CD4-positive, alpha-beta T cell (primary cell): ENCODE measurements around the gene ANKDD1A. TPM values are rescaled to one million over a fixed set of nuclear protein-coding genes. Genes with fewer than 3 reads are reported as not detected.

Source experiments
- ATAC-seq: fragments of 200-7000 bp; cut with Tn5 transposase; one replicate; pipeline ENCODE4 v1.10.0; 2022; ENCODE audit warnings: mild to moderate bottlenecking; ENCODE audit not compliant: poor library complexity
- CTCF ChIA-PET: fragments of 350-600 bp; sonication (Branson Sonifier 250); formaldehyde crosslinking; loops from one replicate; lab custom pipeline; 2021; ENCODE audit warnings: antibody characterized with exemption, inconsistent platforms; lab: Charles Lee
- POLR2A ChIA-PET: fragments of 350-600 bp; sonication (Branson Sonifier 250); formaldehyde crosslinking; loops from one replicate; lab custom pipeline; 2021; ENCODE audit warnings: antibody characterized with exemption, inconsistent platforms; lab: Charles Lee
- DNase-seq, 14 experiments: peaks; one replicate each; pipeline ENCODE4 v3.0.0-alpha.2; 2013 to 2020; ENCODE audit warnings: mixed read lengths in 2 of 14
- H3K27ac ChIP-seq, 2 donors: one replicate each; pipeline versions ENCODE4 v1.5.1 to v1.7.0; 2013; ENCODE audit warnings: low read length in 2 of 2, low read depth in 1 of 2, mild to moderate bottlenecking in 1 of 2
- H3K27me3 ChIP-seq, 2 experiments: 1 replicate in 1 of 2; 2 replicates in 1 of 2; pipeline versions ENCODE4 v1.6.1 to v1.7.0; 2013; ENCODE audit warnings: low read length in 2 of 2, control low read depth in 1 of 2, mild to moderate bottlenecking in 1 of 2, moderate library complexity in 1 of 2; ENCODE audit not compliant: insufficient read depth in 2 of 2, control insufficient read depth in 1 of 2
- H3K36me3 ChIP-seq: one replicate; pipeline ENCODE4 v1.6.1; 2013; ENCODE audit warnings: low read length, control low read depth; ENCODE audit not compliant: insufficient read depth
- H3K4me1 ChIP-seq: one replicate; pipeline ENCODE4 v1.6.1; 2013; ENCODE audit warnings: low read length, control low read depth; ENCODE audit not compliant: insufficient read depth
- H3K4me3 ChIP-seq: one replicate; pipeline ENCODE4 v1.5.1; 2013; ENCODE audit warnings: mild to moderate bottlenecking, low read length, moderate library complexity
- H3K9me3 ChIP-seq, 2 experiments: 1 replicate in 1 of 2; 2 replicates in 1 of 2; pipeline versions ENCODE4 v1.6.1 to v1.7.0; 2013; ENCODE audit warnings: low read length in 2 of 2, mild to moderate bottlenecking in 2 of 2, control low read depth in 1 of 2, moderate library complexity in 1 of 2; ENCODE audit not compliant: control insufficient read depth in 1 of 2, insufficient read depth in 1 of 2
- H3K27ac Mint-ChIP-seq: one replicate; pipeline ENCODE4 v1.8.0; 2020; ENCODE audit warnings: mixed read lengths
- H3K27me3 Mint-ChIP-seq: one replicate; pipeline ENCODE4 v1.8.0; 2021; ENCODE audit warnings: mixed read lengths
- H3K36me3 Mint-ChIP-seq: one replicate; pipeline ENCODE4 v1.8.0; 2021; ENCODE audit warnings: low read depth, mixed read lengths
- H3K4me1 Mint-ChIP-seq: one replicate; pipeline ENCODE4 v1.8.0; 2021; ENCODE audit warnings: low read depth, mixed read lengths
- H3K4me3 Mint-ChIP-seq: one replicate; pipeline ENCODE4 v1.8.0; 2020; ENCODE audit warnings: mild to moderate bottlenecking, mixed read lengths
- H3K9me3 Mint-ChIP-seq: one replicate; pipeline ENCODE4 v1.8.0; 2020; ENCODE audit warnings: mixed read lengths
- intact Hi-C, 2 experiments: fragments of 100-400 bp; cut with DNase I in 1 of 2; cut with micrococcal nuclease in 1 of 2; formaldehyde crosslinking; loops; one replicate each; pipeline versions ENCODE4 v1.15.1 to v1.9.0; 2023 to 2025; cut with DNase I, micrococcal nuclease
- polyA plus RNA-seq, 2 donors: library from polyadenylated mRNA; unstranded; fragments of 120-200 nt; gene quantifications; one replicate each; pipeline ENCODE4 v1.2.1, GENCODE V29; 2013
- total RNA-seq, 174 experiments: library from RNA in 2 of 174; stranded (reverse) in 2 of 174; gene quantifications; one replicate each; pipeline ENCODE4 v1.2.3 and lab custom pipeline; 2021 to 2026
- TF ChIP-seq, protein P1 (sequence below): fragments of 200-600 bp; IDR thresholded peaks from one replicate; pipeline ENCODE4 v1.8.0; 2022; ENCODE audit warnings: antibody characterized with exemption, mild to moderate bottlenecking

Gene ANKDD1A
- total RNA-seq (1 to 10 TPM in 1 of 2 experiments, under 1 TPM in 1; 0.95 to 1.9 TPM), total RNA-seq (lab: John Stamatoyannopoulos, UW) (0.23 to 17.8 (median 3.5) reads per million in 172 experiments)
- polyA plus RNA-seq (2013, experiment 1 of 2), result 6.5 TPM
- 2.6 TPM for polyA plus RNA-seq (2013, experiment 2 of 2)

DNA sequence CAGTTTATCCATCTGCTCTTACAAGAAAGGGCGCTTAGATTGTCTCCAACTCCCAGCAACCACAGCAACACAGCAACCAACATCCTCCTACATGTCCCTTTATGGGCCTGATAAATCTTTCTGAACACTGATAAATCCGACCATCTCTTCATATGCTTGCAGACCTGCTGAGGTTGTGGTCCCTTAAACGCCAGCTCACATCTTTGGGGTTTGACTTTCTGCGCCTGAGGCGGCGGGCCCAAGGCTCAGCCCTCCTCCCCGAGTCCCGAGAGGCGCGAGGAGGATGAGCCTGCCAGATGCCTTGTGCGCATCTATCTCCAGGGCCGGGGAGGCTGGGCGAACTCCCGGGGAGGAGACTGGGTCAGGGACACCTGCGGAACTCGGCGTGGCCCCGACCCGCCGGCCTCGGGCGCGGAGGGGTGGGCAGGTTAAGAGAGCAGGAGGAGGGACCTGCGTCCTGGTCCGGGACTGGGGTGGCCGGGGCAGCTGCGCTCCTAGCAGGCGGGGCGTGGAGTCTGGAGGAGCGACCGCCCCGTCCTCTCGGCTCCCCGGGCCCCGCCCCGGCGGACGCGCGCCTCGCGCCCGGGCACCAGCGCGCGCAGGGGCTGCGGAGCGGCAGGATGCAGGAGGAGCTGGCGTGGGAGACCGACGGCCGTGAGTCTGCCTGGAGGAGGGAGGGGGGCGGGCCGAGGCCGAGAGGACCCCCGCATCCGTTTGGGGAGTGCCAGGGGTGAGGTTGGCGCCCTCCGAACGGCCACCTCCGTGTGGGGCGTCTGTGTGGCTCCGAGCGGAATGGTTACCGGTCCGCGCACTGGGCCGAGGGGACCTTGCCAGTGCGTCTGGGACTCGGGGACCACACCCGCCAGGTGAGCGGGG is at the start of gene ANKDD1A:
Gene ANKDD1A (plus strand): TSS at position 592 of the 876 bp plus-strand sequence. CDS start 29 bp downstream, at position 621.
- no peaks in the 10 kb centered on the region for H3K9me3 ChIP-seq
- ChIA-PET CTCF (no interaction called here), POLR2A (no interaction called here)
- Mint-ChIP-seq H3K36me3 (no peaks in the 10 kb centered on the region), H3K9me3 (no peaks in the 10 kb centered on the region), H3K4me3 (peak within 1 kb of the TSS; percentile 78), H3K27ac (no peak within 1 kb of the TSS), H3K4me1 (peaks cover 8% of the 10 kb centered on the region), H3K27me3 (peaks cover 28% of the 10 kb centered on the region)
- intact Hi-C loops, result no loop called here
- H3K4me3 ChIP-seq, result peak within 1 kb of the TSS; percentile 53
- H3K4me1 ChIP-seq, result peaks cover 12% of the 10 kb centered on the region
- ATAC-seq (peak; percentile 79), DNase-seq (peak in 9 of 14 experiments; percentile 4 to 55 (median 37))
- H3K27ac ChIP-seq, result no peak within 1 kb of the TSS
- no peaks in the 10 kb centered on the region for H3K36me3 ChIP-seq
- peaks cover 0 to 6% of the 10 kb centered on the region in 2 experiments for H3K27me3 ChIP-seq
- TF ChIP-seq, protein P1, sequence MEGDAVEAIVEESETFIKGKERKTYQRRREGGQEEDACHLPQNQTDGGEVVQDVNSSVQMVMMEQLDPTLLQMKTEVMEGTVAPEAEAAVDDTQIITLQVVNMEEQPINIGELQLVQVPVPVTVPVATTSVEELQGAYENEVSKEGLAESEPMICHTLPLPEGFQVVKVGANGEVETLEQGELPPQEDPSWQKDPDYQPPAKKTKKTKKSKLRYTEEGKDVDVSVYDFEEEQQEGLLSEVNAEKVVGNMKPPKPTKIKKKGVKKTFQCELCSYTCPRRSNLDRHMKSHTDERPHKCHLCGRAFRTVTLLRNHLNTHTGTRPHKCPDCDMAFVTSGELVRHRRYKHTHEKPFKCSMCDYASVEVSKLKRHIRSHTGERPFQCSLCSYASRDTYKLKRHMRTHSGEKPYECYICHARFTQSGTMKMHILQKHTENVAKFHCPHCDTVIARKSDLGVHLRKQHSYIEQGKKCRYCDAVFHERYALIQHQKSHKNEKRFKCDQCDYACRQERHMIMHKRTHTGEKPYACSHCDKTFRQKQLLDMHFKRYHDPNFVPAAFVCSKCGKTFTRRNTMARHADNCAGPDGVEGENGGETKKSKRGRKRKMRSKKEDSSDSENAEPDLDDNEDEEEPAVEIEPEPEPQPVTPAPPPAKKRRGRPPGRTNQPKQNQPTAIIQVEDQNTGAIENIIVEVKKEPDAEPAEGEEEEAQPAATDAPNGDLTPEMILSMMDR, result no peak

DNA sequence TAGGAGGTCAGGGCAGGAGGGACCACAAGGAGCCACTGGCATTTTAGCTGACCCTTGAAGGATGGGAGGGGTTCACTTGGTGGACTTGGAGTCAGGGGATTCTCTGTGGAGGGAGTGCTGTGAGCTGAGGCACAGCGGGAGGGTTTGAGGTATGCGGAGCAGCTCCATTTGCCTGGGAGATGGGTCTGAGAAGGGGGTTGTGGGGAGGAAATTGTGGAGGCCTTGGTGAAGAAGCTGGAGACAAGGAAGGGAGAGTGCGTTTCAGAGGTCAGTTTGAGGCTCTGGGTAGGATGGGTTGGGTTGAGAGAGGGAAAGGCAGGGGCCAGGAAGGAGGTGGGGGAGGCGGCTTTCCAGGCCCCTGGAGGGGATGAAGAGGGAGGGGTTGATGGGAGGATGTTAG is 49.7 kb upstream of the ANKDD1A start:
- no peak for ATAC-seq
- H3K36me3 Mint-ChIP-seq, result peaks cover 84% of the 10 kb centered on the region
- Histone ChIP-seq H3K36me3 (peaks cover 92% of the 10 kb centered on the region), H3K4me1 (peaks cover 21% of the 10 kb centered on the region), H3K9me3 (no peaks in the 10 kb centered on the region), H3K27me3 (no peaks in the 10 kb centered on the region), H3K4me3 (no peak overlapping the region), H3K27ac (peak overlapping the region in 1 of 2 donors; percentile 9)
- H3K9me3 Mint-ChIP-seq, result no peaks in the 10 kb centered on the region
- TF ChIP-seq, protein P1, result no peak
- CTCF ChIA-PET, result interaction anchor here (1.0 to 1.4 kb wide), 2 partner anchors 21 to 26 kb away, joined by 3 to 4 read pairs; no protein-coding TSS in a partner anchor
- POLR2A ChIA-PET, result interaction anchor here (0.9 to 2.0 kb wide), 3 partner anchors 21 to 33 kb away, joined by 3 to 6 read pairs (median 3); no protein-coding TSS in a partner anchor
- no peak overlapping the region for H3K27ac Mint-ChIP-seq
- peaks cover 19% of the 10 kb centered on the region for H3K4me1 Mint-ChIP-seq
- DNase-seq, result no peak
- intact Hi-C loops, result no loop called here
- H3K27me3 Mint-ChIP-seq, result no peaks in the 10 kb centered on the region
- H3K4me3 Mint-ChIP-seq, result no peak overlapping the region

DNA sequence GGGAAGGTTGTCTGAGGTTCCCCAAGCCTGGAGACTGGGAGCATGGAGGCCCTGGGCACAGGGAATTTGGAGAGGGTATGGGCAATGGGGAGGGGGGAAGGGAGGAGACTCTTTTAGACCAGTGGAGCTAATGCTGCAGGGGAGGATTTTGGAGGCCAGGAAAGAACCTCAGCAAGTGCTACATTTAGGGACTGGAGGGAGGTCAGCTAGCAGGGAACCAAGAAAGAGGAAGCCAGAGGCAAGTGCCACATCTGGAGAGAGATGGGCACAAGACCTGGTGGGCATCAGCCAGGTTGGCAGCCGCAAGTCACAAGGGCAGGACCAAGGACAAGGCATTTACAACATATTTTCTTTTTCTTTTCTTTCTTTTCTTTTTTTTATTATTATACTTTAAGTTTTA is 49.3 kb upstream of the ANKDD1A start:
- H3K4me3 ChIP-seq, result no peak overlapping the region
- peaks cover 91% of the 10 kb centered on the region for H3K36me3 ChIP-seq
- Mint-ChIP-seq H3K27me3 (no peaks in the 10 kb centered on the region), H3K27ac (no peak overlapping the region), H3K4me3 (no peak overlapping the region), H3K4me1 (peaks cover 15% of the 10 kb centered on the region), H3K9me3 (no peaks in the 10 kb centered on the region), H3K36me3 (peaks cover 81% of the 10 kb centered on the region)
- TF ChIP-seq, protein P1, result no peak
- H3K9me3 ChIP-seq, result no peaks in the 10 kb centered on the region
- DNase-seq (no peak), ATAC-seq (no peak)
- no peak overlapping the region for H3K27ac ChIP-seq
- H3K4me1 ChIP-seq, result peaks cover 18% of the 10 kb centered on the region
- ChIA-PET CTCF (interaction anchor here (1.0 kb wide), 1 partner anchor 21 kb away, joined by 3 read pairs; no protein-coding TSS in a partner anchor), POLR2A (interaction anchor here (0.9 to 2.0 kb wide), 2 partner anchors 25 to 32 kb away, joined by 3 to 6 read pairs; no protein-coding TSS in a partner anchor)
- intact Hi-C loops, result no loop called here
- no peaks in the 10 kb centered on the region for H3K27me3 ChIP-seq
